ENCODE data around the gene NAA80.
A peak's percentile ranks its signal among the peaks of the same experiment; 100 is the strongest.
"Not testable (repeated sequence)": the region's sequence is repeated elsewhere in the genome, so short reads cannot be mapped to it uniquely, and the experiment has no call there.

NAA80 gene

DNA sequence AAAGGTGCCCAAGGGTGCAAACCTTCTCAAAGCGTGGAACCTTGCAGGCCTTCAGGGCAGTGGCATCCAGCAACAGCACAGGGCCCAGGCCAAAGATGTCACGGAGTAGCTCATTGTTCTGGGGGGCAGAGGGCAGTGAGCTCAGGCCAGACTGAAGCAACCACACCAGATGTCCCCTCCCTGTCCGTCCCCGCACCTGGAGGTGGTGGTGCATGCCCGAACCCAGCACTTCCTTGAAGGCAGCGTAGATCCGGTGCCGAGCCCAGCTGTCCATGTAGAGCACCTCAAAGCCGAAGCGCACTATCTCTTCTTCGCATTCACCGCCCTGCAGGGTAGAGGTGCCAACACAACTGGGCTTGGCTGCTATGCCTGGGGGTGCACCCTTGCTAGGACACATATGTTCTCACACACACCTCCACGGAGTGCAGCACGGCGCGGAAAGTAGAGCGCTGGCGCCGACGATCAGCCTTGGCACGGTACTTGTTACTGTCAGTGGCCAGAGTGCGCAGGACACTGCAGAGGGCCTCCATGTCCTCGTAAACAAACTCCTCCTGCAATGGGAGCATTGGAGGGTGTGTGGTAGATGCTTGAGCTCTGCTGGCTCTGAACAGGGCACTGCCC lies 10.7 kb downstream of the NAA80 start:
- DNase-seq: no peak

DNA sequence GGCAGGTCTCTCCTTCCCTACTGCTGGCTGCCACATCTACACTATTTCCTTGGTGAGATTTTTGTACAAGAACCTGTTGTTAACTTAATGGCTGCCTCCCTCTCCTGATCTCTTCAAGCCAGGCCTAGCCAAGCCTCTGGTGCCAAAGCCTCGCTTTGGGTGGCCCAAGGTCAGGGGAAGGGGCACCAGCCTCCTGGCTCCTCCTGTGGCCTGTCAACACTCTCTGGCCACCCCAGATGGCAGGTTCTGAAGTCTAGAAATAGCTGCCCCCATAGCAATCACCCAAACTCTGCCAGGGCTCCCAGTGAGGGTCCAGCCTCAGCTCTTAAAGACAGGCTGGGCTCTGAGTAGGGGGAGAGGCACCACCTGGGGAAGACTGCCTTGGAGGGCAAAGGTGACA lies 11.9 kb downstream of the NAA80 start:
- DNase-seq: no peak

GRCh38 chr3:50286322-50287227 lies 12.6 kb downstream of the NAA80 start:
- DNase-seq: no peak

DNA sequence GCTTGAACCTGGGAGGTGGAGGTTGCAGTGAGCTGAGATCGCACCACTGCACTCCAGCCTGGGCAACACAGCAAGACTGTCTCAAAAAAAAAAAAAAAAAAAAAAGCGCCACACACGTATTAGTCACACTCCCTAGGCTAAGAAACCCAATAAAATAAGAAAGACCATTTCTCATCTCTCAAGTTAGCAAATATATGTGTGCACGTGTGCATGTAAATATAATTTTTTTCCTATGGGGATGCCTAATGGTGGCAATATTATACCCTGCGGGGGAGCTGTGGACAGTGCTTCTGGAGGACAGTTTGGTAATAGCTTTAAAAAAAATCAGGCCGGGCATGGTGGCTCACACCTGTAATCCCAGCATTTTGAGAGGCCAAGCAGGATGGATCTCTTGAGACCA lies 15.1 kb downstream of the NAA80 start:
- not testable (repeated sequence) for DNase-seq

DNA sequence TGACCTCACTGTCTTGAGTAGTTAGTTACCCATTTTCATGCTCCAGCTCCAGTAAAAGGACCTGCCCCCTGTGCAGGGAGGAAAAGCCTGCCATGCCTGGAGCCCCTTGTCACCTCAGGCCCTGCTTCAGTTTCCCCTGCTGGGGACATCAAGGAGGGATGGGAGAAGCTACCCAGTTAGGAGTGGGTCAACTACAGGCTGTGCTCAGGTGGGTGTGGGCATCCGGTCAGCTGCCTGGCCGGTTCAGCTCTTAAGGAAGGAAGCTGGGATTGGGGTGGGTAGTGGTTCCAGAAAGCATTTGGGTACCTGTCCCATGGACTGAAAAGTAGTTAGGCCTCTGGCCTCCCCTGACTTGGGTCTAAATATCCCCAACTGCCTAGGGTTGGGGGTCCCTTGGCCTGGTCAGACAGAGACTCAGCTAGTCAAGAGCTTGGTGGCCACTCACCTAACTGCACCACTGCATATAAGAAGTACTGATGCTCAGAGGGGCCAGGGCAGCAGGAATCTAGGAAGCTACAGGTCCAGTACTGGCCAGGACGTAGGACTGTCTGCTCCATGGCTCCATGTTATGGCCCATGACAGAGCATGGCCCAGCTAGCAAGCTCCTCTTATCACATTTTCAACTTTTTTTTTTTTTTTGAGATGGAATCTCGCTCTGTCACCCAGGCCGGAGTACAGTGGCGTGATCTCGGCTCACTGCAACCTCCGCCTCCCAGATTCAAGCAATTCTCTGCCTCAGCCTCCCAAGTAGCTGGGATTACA lies 19.8 kb downstream of the NAA80 start:
- DNase-seq: no peak

- DNase-seq: no peak
These were observed 20.4 kb downstream of the NAA80 start, which contains the start of gene LSMEM2 for GRCh38 chr3:50278880-50279224. LSMEM2 (plus strand) TSS chr3:50279087; CDS start chr3:50279114, 27 bp downstream.

- no peak for DNase-seq
These were observed 20.9 kb downstream of the NAA80 start for GRCh38 chr3:50278123-50278879.

GRCh38 chr3:50276762-50277101 lies 22.5 kb downstream of the NAA80 start:
- no peak for DNase-seq

GRCh38 chr3:50275996-50276761 lies 23.0 kb downstream of the NAA80 start:
- no peak for DNase-seq

- DNase-seq: no peak
These were observed 23.8 kb downstream of the NAA80 start for GRCh38 chr3:50275141-50275995.

- DNase-seq: peak; percentile 63 to 72
These were observed 24.7 kb downstream of the NAA80 start for GRCh38 chr3:50274371-50275104.

- no peak for DNase-seq
These were observed 25.5 kb downstream of the NAA80 start for GRCh38 chr3:50273689-50274065.

DNA sequence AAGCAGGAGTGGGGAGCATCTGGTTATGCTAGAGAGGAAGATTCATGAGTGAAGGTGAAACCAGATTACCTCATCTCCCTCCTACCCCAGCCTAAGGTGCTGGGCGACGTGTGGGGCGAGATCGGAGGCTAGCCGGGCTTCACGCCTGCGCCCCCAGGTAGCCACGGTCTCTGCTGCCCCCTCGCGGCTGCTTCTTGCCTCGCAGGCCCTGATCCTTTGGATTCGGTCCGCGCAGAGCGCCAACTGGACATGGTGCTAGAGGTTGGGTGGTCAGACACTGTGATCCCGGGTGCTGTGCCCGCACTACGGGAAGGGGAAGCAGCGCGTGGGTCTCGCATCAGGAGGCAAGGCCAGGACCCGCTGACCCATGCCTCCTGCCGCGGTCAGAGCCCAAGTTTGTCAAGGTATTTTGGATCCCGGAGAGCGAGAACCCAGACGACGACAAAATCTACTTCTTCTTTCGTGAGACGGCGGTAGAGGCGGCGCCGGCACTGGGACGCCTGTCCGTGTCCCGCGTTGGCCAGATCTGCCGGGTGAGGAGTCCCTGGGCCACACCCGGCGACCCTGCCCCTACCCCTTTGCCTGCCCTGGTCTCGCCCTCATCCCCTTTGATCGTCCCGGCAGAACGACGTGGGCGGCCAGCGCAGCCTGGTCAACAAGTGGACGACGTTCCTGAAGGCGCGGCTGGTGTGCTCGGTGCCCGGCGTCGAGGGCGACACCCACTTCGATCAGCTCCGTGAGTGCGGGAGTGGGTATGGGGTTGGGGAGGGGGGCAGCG lies 26.1 kb downstream of the NAA80 start:
- peak; percentile 81 to 88 for DNase-seq

GRCh38 chr3:50272538-50272910 lies 26.7 kb downstream of the NAA80 start:
- DNase-seq: not testable (repeated sequence)

GRCh38 chr3:50271314-50271936 lies 27.8 kb downstream of the NAA80 start:
- no peak for DNase-seq

DNA sequence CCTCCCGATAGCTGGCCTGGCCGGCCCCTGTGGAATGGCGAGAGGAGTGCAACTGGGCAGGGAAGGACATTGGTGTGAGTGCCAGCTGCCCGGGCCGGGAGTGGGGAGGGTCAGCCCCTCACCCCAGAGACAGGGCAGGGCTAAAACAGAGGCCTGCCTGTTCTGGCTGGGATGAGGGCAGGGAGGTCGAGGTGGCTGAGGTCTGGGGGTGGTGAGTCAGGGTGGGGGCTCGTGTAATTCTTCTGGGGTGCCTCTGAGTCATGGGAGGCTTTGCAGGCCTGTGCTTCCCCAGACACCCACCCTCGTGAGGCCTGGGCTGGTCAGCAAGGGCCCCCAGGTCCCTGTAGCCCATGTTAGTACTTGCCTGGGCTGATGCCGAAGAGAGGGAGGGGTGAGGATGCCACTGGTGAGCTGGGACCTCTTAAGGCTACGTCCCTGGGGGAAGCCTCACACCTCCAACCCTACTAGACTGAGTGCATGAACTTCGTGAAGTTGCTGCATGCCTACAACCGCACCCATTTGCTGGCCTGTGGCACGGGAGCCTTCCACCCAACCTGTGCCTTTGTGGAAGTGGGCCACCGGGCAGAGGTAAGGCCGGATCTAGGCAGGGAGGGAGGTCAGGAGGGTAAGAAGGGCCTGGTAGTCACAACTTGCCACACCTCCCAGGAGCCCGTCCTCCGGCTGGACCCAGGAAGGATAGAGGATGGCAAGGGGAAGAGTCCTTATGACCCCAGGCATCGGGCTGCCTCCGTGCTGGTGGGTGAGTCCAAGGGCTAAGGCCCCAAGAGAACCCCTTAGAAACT lies 28.6 kb downstream of the NAA80 start:
- DNase-seq: no peak

DNA sequence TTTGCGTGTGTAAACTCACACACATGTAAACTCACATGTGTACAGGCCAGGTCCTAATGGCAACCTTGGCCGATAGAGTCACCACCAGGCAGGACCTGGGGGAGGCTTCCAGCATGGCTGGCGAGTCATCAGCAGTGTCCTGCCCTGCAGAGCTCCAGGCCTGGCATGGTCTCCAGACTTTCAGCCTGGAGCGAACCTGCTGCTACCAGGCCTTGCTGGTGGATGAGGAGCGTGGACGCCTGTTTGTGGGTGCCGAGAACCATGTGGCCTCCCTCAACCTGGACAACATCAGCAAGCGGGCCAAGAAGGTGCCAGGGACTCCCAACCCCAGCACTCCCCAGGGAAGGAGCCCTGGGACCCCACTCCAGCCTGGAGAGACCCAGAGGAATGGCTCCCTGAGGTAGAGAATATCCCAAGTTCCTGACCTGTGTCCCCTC lies 29.2 kb downstream of the NAA80 start:
- DNase-seq: no peak

DNA sequence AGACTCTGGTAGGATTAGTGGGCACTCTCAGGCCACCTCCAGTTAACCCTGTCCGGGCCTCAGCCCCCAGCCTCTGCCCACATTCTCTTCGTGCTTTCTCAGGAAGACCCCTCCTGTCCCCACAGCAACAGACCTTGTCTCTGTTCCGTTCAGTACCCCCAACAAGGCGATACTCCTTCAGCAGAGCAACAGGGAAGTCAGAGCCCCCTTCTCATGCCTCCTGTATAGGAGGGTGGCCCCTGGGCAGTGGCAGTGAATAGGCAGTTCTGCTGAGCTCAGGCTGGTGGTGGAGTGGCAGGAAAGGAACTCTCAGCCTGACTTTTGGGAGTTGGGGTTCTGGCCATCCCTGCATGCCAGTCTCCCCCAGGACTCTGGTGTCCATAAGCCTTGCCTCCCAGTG lies 29.7 kb downstream of the NAA80 start:
- no peak for DNase-seq

All from activated CD4-positive, alpha-beta T cell treated with anti-CD3 and anti-CD28 coated beads for 4 hours (primary cell).